ENCODE data around the gene DIAPH2. TPM values are rescaled to one million over a fixed set of nuclear protein-coding genes. Genes with fewer than 3 reads are reported as not detected.
"Not testable (repeated sequence)": the region's sequence is repeated elsewhere in the genome, so short reads cannot be mapped to it uniquely, and the experiment has no call there.

The DIAPH2 gene
- total and polyA plus RNA-seq, 4 donors: 7.2 to 57.6 (median 15.5) TPM

GRCh38 chrX:96729053-96729452 is 44.4 kb downstream of the DIAPH2 start:
- Histone ChIP-seq H3K9me3 (ENCODE audit: control insufficient read depth in 4 of 4, insufficient read depth in 3 of 4, low read length in 3 of 4) (no peaks in the 10 kb centered on the region), H3K9ac (ENCODE audit: insufficient read depth in 1 of 2, low read length in 2 of 2) (no peak overlapping the region), H3K27me3 (ENCODE audit: control insufficient read depth in 3 of 3, insufficient read depth in 3 of 3, low read length in 2 of 3) (peaks cover 0 to 16% (median 10%) of the 10 kb centered on the region in 3 donors), H3K36me3 (ENCODE audit: control insufficient read depth in 4 of 4, insufficient read depth in 4 of 4, low read length in 4 of 4) (no peaks in the 10 kb centered on the region), H3K27ac (ENCODE audit: low read depth in 1 of 2, low read length in 1 of 2) (no peak overlapping the region), H3K4me1 (ENCODE audit: control insufficient read depth in 5 of 5, insufficient read depth in 5 of 5, low read length in 5 of 5) (no peaks in the 10 kb centered on the region), H3K4me3 (no peak overlapping the region)
- DNase-seq: no peak
- no peak for TF ChIP-seq CTCF (IDR thresholded peaks at IDR 0.05; ENCODE audit: control extremely low read depth, extremely low read depth)
- 73 to 91% methylated on average over 1 of the region's 1 CpG for WGBS, 2 donors
- no peak for ATAC-seq (ENCODE audit: insufficient read depth, low FRiP score)

- H3K4me1 ChIP-seq (ENCODE audit: control insufficient read depth in 5 of 5, insufficient read depth in 5 of 5, low read length in 5 of 5): no peaks in the 10 kb centered on the region
- DNase-seq (no peak), ATAC-seq (ENCODE audit: insufficient read depth, low FRiP score) (peak; percentile 34)
- no peak overlapping the region for H3K4me3 ChIP-seq
- no peaks in the 10 kb centered on the region for H3K36me3 ChIP-seq (ENCODE audit: control insufficient read depth in 4 of 4, insufficient read depth in 4 of 4, low read length in 4 of 4)
- no peaks in the 10 kb centered on the region for H3K9me3 ChIP-seq (ENCODE audit: control insufficient read depth in 4 of 4, insufficient read depth in 3 of 4, low read length in 3 of 4)
- no peak for TF ChIP-seq CTCF (IDR thresholded peaks at IDR 0.05; ENCODE audit: control extremely low read depth, extremely low read depth)
- H3K27me3 ChIP-seq (ENCODE audit: control insufficient read depth in 3 of 3, insufficient read depth in 3 of 3, low read length in 2 of 3): peaks cover 0 to 25% (median 10%) of the 10 kb centered on the region in 3 donors
- no peak overlapping the region for H3K27ac ChIP-seq (ENCODE audit: low read depth in 1 of 2, low read length in 1 of 2)
- H3K9ac ChIP-seq (ENCODE audit: insufficient read depth in 1 of 2, low read length in 2 of 2): no peak overlapping the region
- WGBS, 2 donors: 73 to 90% methylated on average over 2 of the region's 2 CpGs
Measured at GRCh38 chrX:96729868-96730643, 45.4 kb downstream of the DIAPH2 start.

GRCh38 chrX:96731000-96731399 is 46.4 kb downstream of the DIAPH2 start:
- not testable (repeated sequence) for H3K9ac ChIP-seq (ENCODE audit: insufficient read depth in 1 of 2, low read length in 2 of 2); H3K27ac ChIP-seq (ENCODE audit: low read depth in 1 of 2, low read length in 1 of 2); H3K36me3 ChIP-seq (ENCODE audit: control insufficient read depth in 4 of 4, insufficient read depth in 4 of 4, low read length in 4 of 4); H3K4me3 ChIP-seq; H3K9me3 ChIP-seq (ENCODE audit: control insufficient read depth in 4 of 4, insufficient read depth in 3 of 4, low read length in 3 of 4); DNase-seq; H3K4me1 ChIP-seq (ENCODE audit: control insufficient read depth in 5 of 5, insufficient read depth in 5 of 5, low read length in 5 of 5); ATAC-seq (ENCODE audit: insufficient read depth, low FRiP score)
- H3K27me3 ChIP-seq (ENCODE audit: control insufficient read depth in 3 of 3, insufficient read depth in 3 of 3, low read length in 2 of 3): peaks cover 0 to 27% (median 10%) of the 10 kb centered on the region in 3 donors
- WGBS, 2 donors: 86 to 93% methylated on average over 3 of the region's 3 CpGs

- H3K4me1 ChIP-seq (ENCODE audit: control insufficient read depth in 5 of 5, insufficient read depth in 5 of 5, low read length in 5 of 5): no peaks in the 10 kb centered on the region
- H3K9ac ChIP-seq (ENCODE audit: insufficient read depth in 1 of 2, low read length in 2 of 2): no peak overlapping the region
- H3K27ac ChIP-seq (ENCODE audit: low read depth in 1 of 2, low read length in 1 of 2): no peak overlapping the region
- H3K4me3 ChIP-seq: no peak overlapping the region
- H3K36me3 ChIP-seq (ENCODE audit: control insufficient read depth in 4 of 4, insufficient read depth in 4 of 4, low read length in 4 of 4): peaks cover 0 to 2% (median under 1%) of the 10 kb centered on the region in 4 donors
- ATAC-seq (ENCODE audit: insufficient read depth, low FRiP score) (no peak), DNase-seq (no peak)
- TF ChIP-seq CTCF (IDR thresholded peaks at IDR 0.05; ENCODE audit: control extremely low read depth, extremely low read depth): no peak
- H3K9me3 ChIP-seq (ENCODE audit: control insufficient read depth in 4 of 4, insufficient read depth in 3 of 4, low read length in 3 of 4): no peaks in the 10 kb centered on the region
- WGBS, 2 donors: 84 to 100% methylated on average over 1 of the region's 1 CpG
- peaks cover 0 to 18% (median 7%) of the 10 kb centered on the region in 3 donors for H3K27me3 ChIP-seq (ENCODE audit: control insufficient read depth in 3 of 3, insufficient read depth in 3 of 3, low read length in 2 of 3)
Measured at GRCh38 chrX:96743367-96744073, 58.9 kb downstream of the DIAPH2 start.
